ENCODE measurements around the gene NRXN3.

GRCh38 chr14:78835909-78836308 lies 665.7 kb downstream of the NRXN3 start:
- TF ChIP-seq, protein P1, sequence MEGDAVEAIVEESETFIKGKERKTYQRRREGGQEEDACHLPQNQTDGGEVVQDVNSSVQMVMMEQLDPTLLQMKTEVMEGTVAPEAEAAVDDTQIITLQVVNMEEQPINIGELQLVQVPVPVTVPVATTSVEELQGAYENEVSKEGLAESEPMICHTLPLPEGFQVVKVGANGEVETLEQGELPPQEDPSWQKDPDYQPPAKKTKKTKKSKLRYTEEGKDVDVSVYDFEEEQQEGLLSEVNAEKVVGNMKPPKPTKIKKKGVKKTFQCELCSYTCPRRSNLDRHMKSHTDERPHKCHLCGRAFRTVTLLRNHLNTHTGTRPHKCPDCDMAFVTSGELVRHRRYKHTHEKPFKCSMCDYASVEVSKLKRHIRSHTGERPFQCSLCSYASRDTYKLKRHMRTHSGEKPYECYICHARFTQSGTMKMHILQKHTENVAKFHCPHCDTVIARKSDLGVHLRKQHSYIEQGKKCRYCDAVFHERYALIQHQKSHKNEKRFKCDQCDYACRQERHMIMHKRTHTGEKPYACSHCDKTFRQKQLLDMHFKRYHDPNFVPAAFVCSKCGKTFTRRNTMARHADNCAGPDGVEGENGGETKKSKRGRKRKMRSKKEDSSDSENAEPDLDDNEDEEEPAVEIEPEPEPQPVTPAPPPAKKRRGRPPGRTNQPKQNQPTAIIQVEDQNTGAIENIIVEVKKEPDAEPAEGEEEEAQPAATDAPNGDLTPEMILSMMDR (IDR thresholded peaks at IDR 0.05): no peak
- TF ChIP-seq POLR2A (IDR thresholded peaks at IDR 0.05) (no peak), EP300 (IDR thresholded peaks at IDR 0.05; ENCODE audit: low read depth) (no peak), POLR2AphosphoS5 (IDR thresholded peaks at IDR 0.05) (no peak)
